SU-DHL-6 (cell line): ENCODE results near the gene KRT35.

Experiments
- H2AFZ ChIP-seq: fragments of 200-600 bp; sonication (generic); 2 replicates; pipeline ENCODE4 v1.6.1; 2014; ENCODE audit warnings: low read depth, mild to moderate bottlenecking, moderate library complexity, mixed read lengths, antibody characterized with exemption, low read length; ENCODE audit not compliant: severe bottlenecking
- H3F3A ChIP-seq: fragments of 200-600 bp; shearing (Covaris generic); 2 replicates; pipeline ENCODE4 v1.6.0; 2016; ENCODE audit warnings: antibody characterized with exemption, mild to moderate bottlenecking; ENCODE audit not compliant: insufficient read depth
- H3K27ac ChIP-seq: fragments of 200-600 bp; sonication (generic); 2 replicates; pipeline ENCODE4 v1.5.1; 2016; ENCODE audit warnings: low read depth, mild to moderate bottlenecking, low read length, moderate library complexity, mixed read lengths
- H3K27me3 ChIP-seq: fragments of 200-600 bp; sonication (generic), shearing (Covaris generic); 2 replicates; pipeline ENCODE4 v1.6.0; 2014; ENCODE audit warnings: mild to moderate bottlenecking, low read length
- H3K36me3 ChIP-seq: fragments of 200-600 bp; sonication (generic); 2 replicates; pipeline ENCODE4 v1.6.1; 2014; ENCODE audit warnings: mild to moderate bottlenecking, low read length, mixed read lengths
- H3K4me2 ChIP-seq: fragments of 300-600, 200-600 bp; shearing (Covaris generic), sonication (generic); 2 replicates; pipeline ENCODE4 v1.6.0; 2014; ENCODE audit warnings: low read length, low read depth, mild to moderate bottlenecking; ENCODE audit not compliant: poor library complexity, severe bottlenecking
- H3K4me3 ChIP-seq: fragments of 200-600 bp; sonication (generic); 2 replicates; pipeline ENCODE4 v1.5.1; 2014; ENCODE audit warnings: antibody characterized with exemption, low read length, mild to moderate bottlenecking, mixed read lengths; ENCODE audit not compliant: insufficient read depth, poor library complexity, severe bottlenecking
- H3K79me2 ChIP-seq: fragments of 200-600 bp; sonication (generic); 2 replicates; pipeline ENCODE4 v1.6.1; 2014; ENCODE audit warnings: mild to moderate bottlenecking, low read length, moderate library complexity; ENCODE audit not compliant: insufficient read depth
- H3K9ac ChIP-seq: fragments of 200-600 bp; sonication (generic); 2 replicates; pipeline ENCODE4 v1.7.0; 2014; ENCODE audit warnings: mild to moderate bottlenecking, low read length
- H3K9me2 ChIP-seq: fragments of 200-600 bp; sonication (generic); replicated peaks from 2 replicates; pipeline ENCODE4 v1.6.1; 2014; ENCODE audit warnings: low read length; ENCODE audit not compliant: insufficient read depth
- H3K9me3 ChIP-seq: fragments of 200-600 bp; sonication (generic); 2 replicates; pipeline ENCODE4 v1.6.1; 2014; ENCODE audit warnings: low read length, mixed read lengths; ENCODE audit not compliant: insufficient read depth
- H4K20me1 ChIP-seq: fragments of 200-600 bp; sonication (generic); 2 replicates; pipeline ENCODE4 v1.6.1; 2014; ENCODE audit warnings: low read depth, mild to moderate bottlenecking, antibody characterized with exemption, low read length, moderate library complexity, mixed read lengths
- EZH2phosphoT487 ChIP-seq: fragments of 200-600 bp; sonication (generic), shearing (Covaris generic); conservative IDR thresholded peaks from 2 replicates; pipeline ENCODE4 v1.6.1; 2018; ENCODE audit warnings: mild to moderate bottlenecking, antibody characterized with exemption, low read length, moderate library complexity, mixed read lengths
- TF ChIP-seq, protein P1 (sequence below): fragments of 200-600 bp; sonication (generic); IDR thresholded peaks from one replicate; pipeline ENCODE4 v1.5.1; 2017; ENCODE audit warnings: antibody characterized with exemption, mild to moderate bottlenecking, low read length, moderate library complexity; ENCODE audit not compliant: insufficient read depth, poor library complexity, severe bottlenecking

Gene KRT35

DNA sequence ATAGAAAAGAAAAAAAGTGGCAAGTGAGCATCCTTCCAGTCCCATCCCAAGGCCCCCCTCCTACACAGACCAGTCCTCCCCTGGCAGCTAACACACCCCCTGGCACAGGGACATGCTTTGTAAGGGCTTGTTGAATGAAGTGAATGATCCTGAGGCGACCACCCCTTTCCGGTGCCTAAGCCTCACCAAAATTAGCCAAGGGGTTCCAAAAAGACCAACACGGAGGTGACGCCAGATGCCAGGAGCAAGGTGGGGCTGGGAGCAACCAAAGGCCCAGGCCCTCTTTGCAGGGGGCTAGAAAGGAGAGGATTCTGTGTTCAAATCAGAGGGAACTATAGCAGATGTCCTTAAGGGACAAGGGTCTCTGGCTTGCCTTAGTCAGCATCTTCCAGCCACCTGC, 5.5 kb downstream of the KRT35 start:
- Histone ChIP-seq H3K79me2 (no peaks in the 10 kb centered on the region), H3K4me3 (no peak overlapping the region), H3K9ac (no peak overlapping the region), H3K36me3 (no peaks in the 10 kb centered on the region), H2AFZ (no peak overlapping the region), H3K9me3 (no peaks in the 10 kb centered on the region), H3K27me3 (no peaks in the 10 kb centered on the region), H4K20me1 (no peaks in the 10 kb centered on the region), H3F3A (no peaks in the 10 kb centered on the region), H3K9me2 (no peaks in the 10 kb centered on the region), H3K4me2 (no peak overlapping the region), H3K27ac (no peak overlapping the region)
- no peak for TF ChIP-seq EZH2phosphoT487

DNA sequence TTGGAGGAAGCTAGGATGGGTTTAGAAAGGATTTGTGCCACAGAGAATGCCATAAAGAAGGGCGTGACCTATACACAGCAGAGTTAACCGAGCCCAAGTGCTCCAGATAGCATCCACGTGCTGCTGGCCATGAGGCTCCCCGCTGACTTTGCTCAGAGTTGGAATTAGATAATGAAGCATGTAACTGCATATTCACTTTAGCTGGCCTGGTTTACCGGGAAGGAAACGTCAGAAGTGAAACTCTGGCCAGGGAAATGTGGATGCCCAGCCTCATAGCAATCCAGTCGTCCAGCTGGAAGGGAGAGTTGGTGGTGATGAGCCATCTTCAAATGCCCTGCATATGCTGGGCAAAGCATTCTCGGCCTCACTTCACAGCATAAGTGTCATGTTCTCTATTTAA, 6.1 kb downstream of the KRT35 start:
- H3K4me3 ChIP-seq: no peak overlapping the region
- no peak for TF ChIP-seq EZH2phosphoT487
- TF ChIP-seq, protein P1, sequence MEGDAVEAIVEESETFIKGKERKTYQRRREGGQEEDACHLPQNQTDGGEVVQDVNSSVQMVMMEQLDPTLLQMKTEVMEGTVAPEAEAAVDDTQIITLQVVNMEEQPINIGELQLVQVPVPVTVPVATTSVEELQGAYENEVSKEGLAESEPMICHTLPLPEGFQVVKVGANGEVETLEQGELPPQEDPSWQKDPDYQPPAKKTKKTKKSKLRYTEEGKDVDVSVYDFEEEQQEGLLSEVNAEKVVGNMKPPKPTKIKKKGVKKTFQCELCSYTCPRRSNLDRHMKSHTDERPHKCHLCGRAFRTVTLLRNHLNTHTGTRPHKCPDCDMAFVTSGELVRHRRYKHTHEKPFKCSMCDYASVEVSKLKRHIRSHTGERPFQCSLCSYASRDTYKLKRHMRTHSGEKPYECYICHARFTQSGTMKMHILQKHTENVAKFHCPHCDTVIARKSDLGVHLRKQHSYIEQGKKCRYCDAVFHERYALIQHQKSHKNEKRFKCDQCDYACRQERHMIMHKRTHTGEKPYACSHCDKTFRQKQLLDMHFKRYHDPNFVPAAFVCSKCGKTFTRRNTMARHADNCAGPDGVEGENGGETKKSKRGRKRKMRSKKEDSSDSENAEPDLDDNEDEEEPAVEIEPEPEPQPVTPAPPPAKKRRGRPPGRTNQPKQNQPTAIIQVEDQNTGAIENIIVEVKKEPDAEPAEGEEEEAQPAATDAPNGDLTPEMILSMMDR: no peak
- H3F3A ChIP-seq: no peaks in the 10 kb centered on the region
- H3K79me2 ChIP-seq: no peaks in the 10 kb centered on the region
- no peaks in the 10 kb centered on the region for H3K27me3 ChIP-seq
- no peak overlapping the region for H3K27ac ChIP-seq
- no peak overlapping the region for H3K4me2 ChIP-seq
- H4K20me1 ChIP-seq: no peaks in the 10 kb centered on the region
- no peaks in the 10 kb centered on the region for H3K9me2 ChIP-seq
- no peak overlapping the region for H3K9ac ChIP-seq
- H3K9me3 ChIP-seq: no peaks in the 10 kb centered on the region
- no peaks in the 10 kb centered on the region for H3K36me3 ChIP-seq
- H2AFZ ChIP-seq: no peak overlapping the region

DNA sequence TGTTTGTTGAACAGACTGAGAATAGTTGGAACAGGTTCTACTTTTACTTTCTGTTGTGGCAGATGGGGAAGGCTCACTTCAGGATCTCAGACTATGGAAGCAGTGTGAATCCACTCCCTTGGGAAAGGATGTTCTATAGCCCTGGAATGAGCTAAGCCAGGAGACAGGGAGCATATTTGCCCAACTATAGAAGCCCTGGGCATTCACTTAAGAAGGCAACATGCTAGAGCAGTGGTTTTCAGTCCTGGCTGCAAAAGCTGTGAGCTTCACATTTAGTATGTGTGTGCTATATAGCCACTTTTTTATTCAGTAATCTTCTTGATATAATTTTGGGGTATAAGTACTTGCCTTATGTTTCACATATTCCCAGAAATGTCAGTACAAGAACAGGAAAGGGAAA, 12.6 kb downstream of the KRT35 start:
- H3K9ac ChIP-seq: no peak overlapping the region
- no peak overlapping the region for H3K4me2 ChIP-seq
- no peak overlapping the region for H3K4me3 ChIP-seq
- H3K79me2 ChIP-seq: no peaks in the 10 kb centered on the region
- no peaks in the 10 kb centered on the region for H3K9me2 ChIP-seq
- TF ChIP-seq, protein P1: no peak
- no peak for TF ChIP-seq EZH2phosphoT487
- H3K27ac ChIP-seq: no peak overlapping the region
- no peaks in the 10 kb centered on the region for H3K27me3 ChIP-seq
- no peaks in the 10 kb centered on the region for H3K9me3 ChIP-seq
- no peaks in the 10 kb centered on the region for H4K20me1 ChIP-seq
- H3K36me3 ChIP-seq: no peaks in the 10 kb centered on the region
- H3F3A ChIP-seq: no peaks in the 10 kb centered on the region
- H2AFZ ChIP-seq: no peak overlapping the region

DNA sequence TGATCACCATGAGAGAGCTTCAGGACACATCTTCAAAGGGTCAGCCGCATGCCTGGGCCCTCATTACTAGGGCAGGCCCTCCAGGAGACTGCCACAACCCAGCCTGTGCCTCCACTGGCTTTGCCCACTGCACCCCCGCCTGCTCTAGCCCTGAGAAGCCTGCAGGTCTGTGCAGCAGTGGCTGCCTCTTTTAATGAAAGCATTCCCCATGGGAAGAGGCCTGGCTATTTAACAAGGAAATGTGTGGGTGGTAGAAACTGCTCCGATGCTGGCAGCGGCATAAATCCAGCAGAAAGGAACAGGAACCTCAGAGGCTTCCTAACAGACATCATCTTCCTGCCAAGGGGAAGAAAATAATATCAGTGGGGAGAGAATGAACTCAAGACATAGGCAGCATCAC, 13.4 kb downstream of the KRT35 start:
- Histone ChIP-seq H4K20me1 (no peaks in the 10 kb centered on the region), H3K79me2 (no peaks in the 10 kb centered on the region), H3K4me3 (no peak overlapping the region), H3K36me3 (no peaks in the 10 kb centered on the region), H3K9ac (no peak overlapping the region), H3K9me3 (no peaks in the 10 kb centered on the region), H3K9me2 (no peaks in the 10 kb centered on the region), H3F3A (no peaks in the 10 kb centered on the region), H3K27me3 (no peaks in the 10 kb centered on the region), H3K4me2 (no peak overlapping the region), H2AFZ (no peak overlapping the region), H3K27ac (no peak overlapping the region)
- TF ChIP-seq, protein P1: no peak
- TF ChIP-seq EZH2phosphoT487: no peak
